CD14-positive monocyte (primary cell): ENCODE measurements around the gene ADAMTS4. TPM values are rescaled to one million over a fixed set of nuclear protein-coding genes. Genes with fewer than 3 reads are reported as not detected.
A peak's percentile ranks its signal among the peaks of the same experiment; 100 is the strongest.

Experiments used
- DNase-seq, 3 donors: peaks; one replicate each; pipeline ENCODE4 v3.0.0-alpha.2; 2011 to 2022
- H2AFZ ChIP-seq: 2 replicates; pipeline ENCODE4 v1.6.0; 2012; ENCODE audit warnings: mild to moderate bottlenecking, low read depth, low read length, inconsistent platforms; ENCODE audit not compliant: insufficient read depth, poor library complexity, severe bottlenecking
- H3K27ac ChIP-seq, 2 donors: 1 replicate in 1 of 2; 2 replicates in 1 of 2; pipeline ENCODE4 v1.5.1; 2012 to 2013; ENCODE audit warnings: low read length in 2 of 2, control low read depth in 1 of 2, inconsistent platforms in 1 of 2, low read depth in 1 of 2, mild to moderate bottlenecking in 1 of 2
- H3K27me3 ChIP-seq, 2 donors: one replicate each; pipeline versions ENCODE4 v1.6.0 to v1.6.1; 2011 to 2013; ENCODE audit warnings: low read length in 2 of 2; ENCODE audit not compliant: control insufficient read depth in 2 of 2, insufficient read depth in 2 of 2
- H3K36me3 ChIP-seq, 2 donors: replicated peaks in 1 of 2; 1 replicate in 1 of 2; 2 replicates in 1 of 2; pipeline versions ENCODE4 v1.5.1 to v1.6.1; 2012 to 2013; ENCODE audit warnings: low read length in 2 of 2, control low read depth in 1 of 2, inconsistent platforms in 1 of 2, mild to moderate bottlenecking in 1 of 2; ENCODE audit not compliant: insufficient read depth in 2 of 2, control insufficient read depth in 1 of 2
- H3K4me1 ChIP-seq, 2 donors: 1 replicate in 1 of 2; 2 replicates in 1 of 2; pipeline versions ENCODE4 v1.5.1 to v1.6.1; 2012 to 2013; ENCODE audit warnings: low read length in 2 of 2, control low read depth in 1 of 2, inconsistent platforms in 1 of 2, mild to moderate bottlenecking in 1 of 2, moderate library complexity in 1 of 2; ENCODE audit not compliant: insufficient read depth in 2 of 2, control insufficient read depth in 1 of 2
- H3K4me2 ChIP-seq: replicated peaks from 2 replicates; pipeline ENCODE3; 2012; ENCODE audit warnings: low read length, moderate library complexity, mild to moderate bottlenecking; ENCODE audit not compliant: poor library complexity, severe bottlenecking; ENCODE audit errors: extremely low read depth
- H3K4me3 ChIP-seq, 3 experiments: fragments of 200-600 bp in 1 of 3; sonication (generic) in 1 of 3; replicated peaks in 1 of 3; 1 replicate in 2 of 3; 2 replicates in 1 of 3; pipeline ENCODE4 v1.5.1; 2011 to 2013; ENCODE audit warnings: low read length in 3 of 3, mild to moderate bottlenecking in 3 of 3, control low read depth in 2 of 3, low read depth in 2 of 3, inconsistent platforms in 1 of 3, moderate library complexity in 1 of 3
- H3K79me2 ChIP-seq: 2 replicates; pipeline ENCODE4 v1.6.0; 2012; ENCODE audit warnings: mild to moderate bottlenecking, control low read depth, inconsistent platforms, low read length, moderate library complexity; ENCODE audit not compliant: insufficient read depth
- H3K9ac ChIP-seq: 2 replicates; pipeline ENCODE4 v1.6.0; 2017; ENCODE audit warnings: low read length, mild to moderate bottlenecking; ENCODE audit not compliant: insufficient read depth, poor library complexity, severe bottlenecking
- H3K9me3 ChIP-seq, 2 donors: replicated peaks in 1 of 2; 1 replicate in 1 of 2; 2 replicates in 1 of 2; pipeline versions ENCODE4 v1.5.1 to v1.6.1; 2012 to 2013; ENCODE audit warnings: low read length in 2 of 2, control low read depth in 1 of 2; ENCODE audit not compliant: control insufficient read depth in 1 of 2, insufficient read depth in 1 of 2
- H4K20me1 ChIP-seq: 2 replicates; pipeline ENCODE4 v1.6.0; 2012; ENCODE audit warnings: mild to moderate bottlenecking, low read length, control low read depth, moderate library complexity; ENCODE audit not compliant: insufficient read depth
- H3K27ac Mint-ChIP-seq, 7 donors: one replicate each; pipeline ENCODE4 v1.8.0; 2020; ENCODE audit warnings: mild to moderate bottlenecking in 7 of 7, mixed read lengths in 7 of 7, moderate library complexity in 6 of 7, inconsistent platforms in 2 of 7
- H3K27me3 Mint-ChIP-seq, 3 donors: one replicate each; pipeline ENCODE4 v1.8.0; 2021 to 2022; ENCODE audit warnings: low read depth in 3 of 3, mild to moderate bottlenecking in 3 of 3, mixed read lengths in 3 of 3, moderate library complexity in 3 of 3, inconsistent platforms in 1 of 3
- H3K36me3 Mint-ChIP-seq, 2 donors: one replicate each; pipeline ENCODE4 v1.8.0; 2020; ENCODE audit warnings: mixed read lengths in 2 of 2, inconsistent platforms in 1 of 2, mild to moderate bottlenecking in 1 of 2
- H3K4me1 Mint-ChIP-seq: one replicate; pipeline ENCODE4 v1.8.0; 2020; ENCODE audit warnings: mild to moderate bottlenecking, mixed read lengths
- H3K4me3 Mint-ChIP-seq, 2 donors: one replicate each; pipeline ENCODE4 v1.8.0; 2020; ENCODE audit warnings: mild to moderate bottlenecking in 2 of 2, mixed read lengths in 2 of 2, moderate library complexity in 1 of 2
- H3K9me3 Mint-ChIP-seq, 7 donors: one replicate each; pipeline ENCODE4 v1.8.0; 2020 to 2022; ENCODE audit warnings: mixed read lengths in 7 of 7, mild to moderate bottlenecking in 6 of 7, moderate library complexity in 6 of 7, inconsistent platforms in 2 of 7
- WGBS: methylation state at CpG from one replicate; pipeline ENCODE4 v1.1.5; 2013; ENCODE audit warnings: missing lambda C conversion rate; ENCODE audit not compliant: insufficient coverage; 5-methylcytosine and 5-hydroxymethylcytosine counted together
- intact Hi-C, 2 donors: fragments of 100-400 bp; cut with micrococcal nuclease; formaldehyde crosslinking; loops; one replicate each; pipeline versions ENCODE4 v1.15.0 to v1.15.1; 2023
- polyA plus RNA-seq, 3 donors: library from polyadenylated mRNA; depleted of rRNA in 1 of 3; unstranded in 2 of 3; stranded (reverse) in 1 of 3; fragments of 300-500 nt in 2 of 3; fragments of >200 nt in 1 of 3; fragmentation: Illumina TruSeq in 2 of 3; gene quantifications; 1 replicate in 2 of 3; 2 replicates in 1 of 3; pipeline ENCODE4 v1.2.3, GENCODE V29; 2012 to 2021
- TF ChIP-seq, protein P1 (sequence below): fragments of 200-600 bp; IDR thresholded peaks from one replicate; pipeline ENCODE4 v1.8.0; 2022; ENCODE audit warnings: antibody characterized with exemption, mild to moderate bottlenecking

Gene ADAMTS4
- polyA plus RNA-seq, 3 donors, result 0.01 to 0.04 TPM; not detected in 1

DNA sequence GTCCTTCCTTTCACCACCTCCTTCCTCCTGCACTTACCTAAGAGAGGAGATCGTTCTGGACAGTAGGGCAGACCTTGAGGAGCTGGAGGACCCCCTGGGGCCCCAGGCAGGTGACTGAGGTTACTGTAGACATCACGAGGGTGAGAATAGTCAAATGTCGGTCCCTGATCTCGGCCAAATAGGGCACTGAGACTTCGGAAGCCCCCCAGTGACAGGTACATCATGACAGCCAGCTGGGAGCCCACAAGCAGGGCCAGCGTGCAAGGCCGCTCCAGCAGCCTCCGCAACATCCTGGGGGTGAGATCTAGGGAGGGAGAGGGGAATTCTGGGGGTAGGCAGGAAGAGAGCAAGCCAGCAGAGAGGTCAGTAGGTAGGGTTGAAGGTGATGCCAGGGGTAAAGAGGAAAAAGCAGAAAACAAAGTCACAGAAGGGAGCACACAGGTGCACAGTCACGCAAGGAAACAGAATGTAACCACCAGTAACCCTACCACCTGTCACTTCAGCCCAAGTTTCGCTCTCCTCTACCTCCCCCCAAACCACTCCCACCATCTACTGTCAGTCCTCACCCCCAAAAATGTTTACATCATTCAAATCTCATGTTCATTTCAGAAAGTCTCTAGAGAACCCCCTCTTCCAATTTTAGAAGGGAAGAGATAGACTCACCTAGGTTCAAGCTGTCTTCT lies 22.9 kb downstream of the ADAMTS4 start:
- H3K27me3 ChIP-seq, result no peaks in the 10 kb centered on the region
- H3K27ac Mint-ChIP-seq, result peak overlapping the region in 5 of 7 donors; percentile 95 to 100 (median 100)
- intact Hi-C loops, result no loop called here
- no peaks in the 10 kb centered on the region for H3K9me3 ChIP-seq
- H3K27me3 Mint-ChIP-seq, result no peaks in the 10 kb centered on the region
- H3K9me3 Mint-ChIP-seq, result no peaks in the 10 kb centered on the region
- no peaks in the 10 kb centered on the region for H4K20me1 ChIP-seq
- TF ChIP-seq, protein P1, sequence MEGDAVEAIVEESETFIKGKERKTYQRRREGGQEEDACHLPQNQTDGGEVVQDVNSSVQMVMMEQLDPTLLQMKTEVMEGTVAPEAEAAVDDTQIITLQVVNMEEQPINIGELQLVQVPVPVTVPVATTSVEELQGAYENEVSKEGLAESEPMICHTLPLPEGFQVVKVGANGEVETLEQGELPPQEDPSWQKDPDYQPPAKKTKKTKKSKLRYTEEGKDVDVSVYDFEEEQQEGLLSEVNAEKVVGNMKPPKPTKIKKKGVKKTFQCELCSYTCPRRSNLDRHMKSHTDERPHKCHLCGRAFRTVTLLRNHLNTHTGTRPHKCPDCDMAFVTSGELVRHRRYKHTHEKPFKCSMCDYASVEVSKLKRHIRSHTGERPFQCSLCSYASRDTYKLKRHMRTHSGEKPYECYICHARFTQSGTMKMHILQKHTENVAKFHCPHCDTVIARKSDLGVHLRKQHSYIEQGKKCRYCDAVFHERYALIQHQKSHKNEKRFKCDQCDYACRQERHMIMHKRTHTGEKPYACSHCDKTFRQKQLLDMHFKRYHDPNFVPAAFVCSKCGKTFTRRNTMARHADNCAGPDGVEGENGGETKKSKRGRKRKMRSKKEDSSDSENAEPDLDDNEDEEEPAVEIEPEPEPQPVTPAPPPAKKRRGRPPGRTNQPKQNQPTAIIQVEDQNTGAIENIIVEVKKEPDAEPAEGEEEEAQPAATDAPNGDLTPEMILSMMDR, result no peak
- H3K79me2 ChIP-seq, result peaks cover 19% of the 10 kb centered on the region
- peak overlapping the region; percentile 93 for H3K4me2 ChIP-seq
- no peak overlapping the region for H2AFZ ChIP-seq
- H3K9ac ChIP-seq, result no peak overlapping the region
- peaks cover 24 to 30% of the 10 kb centered on the region in 2 donors for H3K4me1 ChIP-seq
- peaks cover 47 to 51% of the 10 kb centered on the region in 2 donors for H3K36me3 ChIP-seq
- no peak overlapping the region for H3K27ac ChIP-seq
- H3K4me3 Mint-ChIP-seq, result peak overlapping the region; percentile 99 to 100
- 98% methylated on average over 9 of the region's 10 CpGs for WGBS
- peaks cover 48 to 54% of the 10 kb centered on the region in 2 donors for H3K36me3 Mint-ChIP-seq
- H3K4me3 ChIP-seq, result peak overlapping the region in 1 of 3 experiments; percentile 95
- H3K4me1 Mint-ChIP-seq, result peaks cover 30% of the 10 kb centered on the region
- no peak for DNase-seq

DNA sequence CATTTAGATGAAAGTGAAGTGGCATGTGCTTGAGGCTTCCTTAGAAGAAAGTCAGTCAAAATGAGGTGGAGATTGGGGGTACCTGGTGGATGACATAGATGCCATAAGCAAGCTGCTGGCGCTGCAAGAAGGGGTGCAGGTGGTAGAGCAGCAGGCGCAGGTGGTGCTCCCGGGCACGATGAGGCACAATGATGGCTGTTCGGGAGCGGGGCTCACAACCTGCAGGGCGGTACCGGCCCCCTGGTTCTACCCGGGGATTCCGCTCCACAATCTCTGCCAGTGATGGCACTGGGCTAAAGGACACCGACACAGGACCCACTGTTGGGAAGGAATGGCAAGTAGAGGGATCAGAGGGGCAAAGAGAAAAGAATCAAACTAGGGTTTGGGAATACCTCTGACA lies 23.9 kb downstream of the ADAMTS4 start:
- no peak overlapping the region for H2AFZ ChIP-seq
- DNase-seq, result no peak
- intact Hi-C loops, result no loop called here
- peaks cover 20 to 23% of the 10 kb centered on the region in 2 donors for H3K4me1 ChIP-seq
- H3K27ac Mint-ChIP-seq, result peak overlapping the region in 1 of 7 donors; percentile 8
- H3K4me2 ChIP-seq, result no peak overlapping the region
- H3K27me3 ChIP-seq, result no peaks in the 10 kb centered on the region
- peaks cover 23% of the 10 kb centered on the region for H3K4me1 Mint-ChIP-seq
- H3K27ac ChIP-seq, result no peak overlapping the region
- no peaks in the 10 kb centered on the region for H4K20me1 ChIP-seq
- no peaks in the 10 kb centered on the region for H3K9me3 Mint-ChIP-seq
- WGBS, result 99% methylated on average over 10 of the region's 11 CpGs
- TF ChIP-seq, protein P1, result no peak
- H3K79me2 ChIP-seq, result peaks cover 19% of the 10 kb centered on the region
- H3K4me3 Mint-ChIP-seq, result no peak overlapping the region
- H3K4me3 ChIP-seq, result no peak overlapping the region
- H3K9me3 ChIP-seq, result no peaks in the 10 kb centered on the region
- no peaks in the 10 kb centered on the region for H3K27me3 Mint-ChIP-seq
- peaks cover 55 to 61% of the 10 kb centered on the region in 2 donors for H3K36me3 Mint-ChIP-seq
- no peak overlapping the region for H3K9ac ChIP-seq
- H3K36me3 ChIP-seq, result peaks cover 55 to 61% of the 10 kb centered on the region in 2 donors
